RWPE1 (cell line): Measurements from ENCODE around the gene CNIH3.

Source experiments
- CTCF ChIA-PET: fragments of 350-600 bp; sonication (Branson Sonifier 250); formaldehyde crosslinking; extraction: SDS; loops from one replicate; lab custom pipeline; 2021; lab: Yijun Ruan, JAX
- POLR2A ChIA-PET: fragments of 400-600 bp; formaldehyde crosslinking; extraction: SDS; loops from one replicate; lab custom pipeline; 2020; ENCODE audit warnings: antibody characterized with exemption; ENCODE audit not compliant: low non-redundant PET; lab: Yijun Ruan, JAX
- DNase-seq: peaks from one replicate; pipeline ENCODE4 v3.0.0; 2012; ENCODE audit warnings: low spot score
- H3K27ac ChIP-seq: fragments of 450-650 bp; 2 replicates; pipeline ENCODE4 v1.5.1; 2017
- TF ChIP-seq, protein P1 (sequence below): fragments of 450-650 bp; conservative IDR thresholded peaks from 2 replicates; pipeline ENCODE4 v1.5.1; 2017; ENCODE audit warnings: low read depth, mild to moderate bottlenecking

The CNIH3 gene

DNA sequence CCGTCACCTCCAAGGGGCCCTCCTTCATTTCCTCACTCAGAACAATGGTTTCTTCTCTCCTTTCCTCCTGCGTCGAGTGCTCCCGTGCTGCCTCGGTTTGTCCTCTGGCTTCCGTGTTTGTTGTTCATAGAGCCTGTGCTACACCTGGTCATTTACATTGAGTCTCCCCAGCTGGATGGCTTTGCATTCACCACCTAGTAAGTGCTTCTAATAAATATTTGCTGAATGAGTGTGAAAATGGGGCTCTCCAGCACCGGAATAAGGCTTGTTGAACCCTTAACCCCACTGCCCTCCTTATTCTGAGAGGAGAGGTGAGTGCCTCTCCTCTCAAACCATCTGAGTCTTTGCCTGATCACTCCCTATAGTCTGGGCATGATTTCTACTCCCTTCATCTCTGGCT is 104.9 kb downstream of the CNIH3 start:
- H3K27ac ChIP-seq, result no peak overlapping the region
- CTCF ChIA-PET, result no interaction called here
- DNase-seq, result no peak
- TF ChIP-seq, protein P1, sequence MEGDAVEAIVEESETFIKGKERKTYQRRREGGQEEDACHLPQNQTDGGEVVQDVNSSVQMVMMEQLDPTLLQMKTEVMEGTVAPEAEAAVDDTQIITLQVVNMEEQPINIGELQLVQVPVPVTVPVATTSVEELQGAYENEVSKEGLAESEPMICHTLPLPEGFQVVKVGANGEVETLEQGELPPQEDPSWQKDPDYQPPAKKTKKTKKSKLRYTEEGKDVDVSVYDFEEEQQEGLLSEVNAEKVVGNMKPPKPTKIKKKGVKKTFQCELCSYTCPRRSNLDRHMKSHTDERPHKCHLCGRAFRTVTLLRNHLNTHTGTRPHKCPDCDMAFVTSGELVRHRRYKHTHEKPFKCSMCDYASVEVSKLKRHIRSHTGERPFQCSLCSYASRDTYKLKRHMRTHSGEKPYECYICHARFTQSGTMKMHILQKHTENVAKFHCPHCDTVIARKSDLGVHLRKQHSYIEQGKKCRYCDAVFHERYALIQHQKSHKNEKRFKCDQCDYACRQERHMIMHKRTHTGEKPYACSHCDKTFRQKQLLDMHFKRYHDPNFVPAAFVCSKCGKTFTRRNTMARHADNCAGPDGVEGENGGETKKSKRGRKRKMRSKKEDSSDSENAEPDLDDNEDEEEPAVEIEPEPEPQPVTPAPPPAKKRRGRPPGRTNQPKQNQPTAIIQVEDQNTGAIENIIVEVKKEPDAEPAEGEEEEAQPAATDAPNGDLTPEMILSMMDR, result no peak
- POLR2A ChIA-PET, result no interaction called here

DNA sequence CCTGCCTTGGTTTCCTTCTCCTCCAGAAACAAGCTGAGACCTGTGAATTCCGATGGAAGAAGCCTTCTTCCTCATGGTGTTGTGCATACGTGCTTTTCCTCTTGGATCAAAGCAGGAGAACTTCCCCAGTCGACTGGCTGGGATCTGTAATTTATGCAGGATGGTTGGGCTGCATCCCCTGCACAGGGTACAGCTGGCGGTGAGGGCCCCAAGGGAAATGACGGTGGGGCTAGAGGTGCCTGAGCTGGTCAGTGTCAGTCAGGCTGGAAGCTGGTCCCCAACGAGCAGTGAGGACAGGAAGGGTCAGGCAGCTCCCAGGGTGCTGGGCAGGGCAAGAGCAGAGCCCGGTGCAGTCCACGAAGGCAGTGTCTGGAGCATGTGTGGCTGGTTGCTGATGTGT is 106.7 kb downstream of the CNIH3 start:
- ChIA-PET POLR2A (no interaction called here), CTCF (interaction anchor here (0.6 kb wide), 2 partner anchors 18 to 204 kb away, joined by 3 read pairs; no protein-coding TSS in a partner anchor)
- TF ChIP-seq, protein P1, result no peak
- no peak for DNase-seq
- no peak overlapping the region for H3K27ac ChIP-seq

DNA sequence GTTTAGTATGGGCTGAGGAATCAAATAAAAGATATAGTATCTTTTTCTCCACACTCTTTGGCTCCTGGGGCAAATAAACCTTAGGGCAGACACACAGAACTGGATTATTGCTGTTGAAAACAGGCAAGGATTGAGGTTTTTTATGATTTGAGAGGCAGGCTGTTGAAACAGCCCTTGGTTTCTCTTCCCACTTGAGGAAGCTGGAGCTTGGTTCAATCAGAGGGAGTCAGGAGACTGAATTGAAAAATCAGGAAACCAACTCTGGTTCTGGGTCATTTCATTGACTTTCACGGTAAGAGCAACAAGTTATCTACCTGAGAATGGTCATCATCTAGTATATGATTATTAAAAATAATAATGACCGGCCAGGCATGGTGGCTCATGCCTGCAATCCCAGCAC is 108.4 kb downstream of the CNIH3 start:
- POLR2A ChIA-PET, result no interaction called here
- TF ChIP-seq, protein P1, result no peak

DNA sequence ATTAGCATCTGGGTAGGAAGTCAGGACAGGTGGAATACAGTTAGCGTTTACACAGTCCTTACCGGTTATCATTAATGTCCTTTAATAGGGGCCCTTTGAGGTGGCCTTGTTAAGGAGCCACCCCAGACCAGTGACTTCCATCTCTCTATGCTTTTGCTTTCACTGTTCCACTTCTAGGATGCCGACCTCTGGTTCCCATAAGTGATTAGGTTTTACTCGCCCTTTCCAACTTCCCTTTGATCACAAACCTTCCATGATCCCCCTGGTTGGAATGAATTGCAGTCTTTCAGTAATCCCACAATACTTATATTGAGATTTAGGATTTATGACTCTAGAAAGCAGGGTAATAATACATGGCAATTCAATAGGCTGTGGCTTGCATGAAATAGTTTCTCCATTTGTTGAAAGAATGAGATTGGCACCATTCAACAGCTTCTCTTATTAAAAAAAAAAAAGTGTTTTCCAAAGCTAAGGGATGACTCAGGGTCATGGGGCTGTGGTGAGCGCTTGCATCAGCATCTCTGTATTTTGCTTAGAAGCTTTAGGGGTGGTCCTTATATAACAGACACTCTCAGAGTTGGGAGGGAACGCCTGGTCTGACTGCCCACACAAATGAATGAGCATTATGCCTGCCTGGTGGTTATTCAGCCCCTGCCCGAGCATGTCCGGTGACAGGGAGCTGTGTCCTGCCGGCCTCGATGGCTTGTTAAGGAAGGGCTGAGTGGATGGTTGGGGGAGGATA is 110.5 kb downstream of the CNIH3 start:
- ChIA-PET CTCF (interaction anchor here (0.5 kb wide), 1 partner anchor 10 kb away, joined by 4 read pairs; no protein-coding TSS in a partner anchor), POLR2A (no interaction called here)
- TF ChIP-seq, protein P1, result no peak
- H3K27ac ChIP-seq, result peak overlapping the region; percentile 54
- peak; percentile 53 for DNase-seq

More for the DNA sequence above, 108.4 kb downstream of the CNIH3 start:
- DNase-seq, result no peak
- H3K27ac ChIP-seq, result no peak overlapping the region
- CTCF ChIA-PET, result no interaction called here

DNA sequence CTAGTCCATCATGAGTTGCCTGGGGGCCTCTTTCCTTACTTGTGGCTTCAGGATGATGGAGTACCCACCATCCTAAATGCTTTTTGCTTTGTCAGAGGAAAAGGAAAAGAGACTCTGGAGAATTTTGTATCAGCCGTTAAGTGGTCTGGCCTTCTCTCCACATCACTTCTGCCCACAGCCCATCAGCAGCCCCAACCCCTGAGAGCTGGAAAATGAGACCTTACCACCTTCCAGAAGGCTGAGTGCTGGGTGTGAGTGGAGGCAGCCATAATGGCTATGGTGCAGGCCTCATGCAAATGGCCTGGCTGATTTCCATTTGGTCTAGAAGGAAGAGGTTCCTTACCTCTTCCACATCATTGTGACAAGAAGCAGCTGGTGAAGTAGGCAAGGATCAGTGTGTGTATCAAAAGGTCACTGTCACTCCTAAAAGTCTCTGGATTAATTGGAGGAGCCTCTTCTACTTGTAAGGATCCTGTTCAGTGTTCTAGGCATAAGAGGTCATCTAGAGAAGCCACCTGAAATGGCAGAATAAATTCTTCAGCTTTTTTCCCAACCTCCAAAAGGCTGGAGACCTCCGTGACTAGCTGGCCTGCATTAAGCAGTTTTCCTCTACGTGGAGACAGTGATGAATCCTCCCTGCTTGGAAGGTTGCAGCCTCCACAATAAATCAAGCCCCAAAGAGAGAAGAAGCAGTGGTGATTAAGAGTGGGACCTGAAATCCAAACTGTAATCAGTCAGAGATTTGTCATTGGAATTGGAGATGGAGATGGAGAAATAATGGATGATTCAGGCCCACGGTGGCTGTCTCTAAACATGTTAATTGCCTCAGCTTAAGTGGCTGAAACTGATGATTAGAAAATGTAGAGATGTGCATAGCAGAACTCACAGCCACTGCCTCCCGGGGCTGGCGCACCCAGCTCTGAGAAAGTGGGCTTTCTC is 111.5 kb downstream of the CNIH3 start:
- TF ChIP-seq, protein P1, result no peak
- CTCF ChIA-PET, result no interaction called here
- POLR2A ChIA-PET, result no interaction called here

DNA sequence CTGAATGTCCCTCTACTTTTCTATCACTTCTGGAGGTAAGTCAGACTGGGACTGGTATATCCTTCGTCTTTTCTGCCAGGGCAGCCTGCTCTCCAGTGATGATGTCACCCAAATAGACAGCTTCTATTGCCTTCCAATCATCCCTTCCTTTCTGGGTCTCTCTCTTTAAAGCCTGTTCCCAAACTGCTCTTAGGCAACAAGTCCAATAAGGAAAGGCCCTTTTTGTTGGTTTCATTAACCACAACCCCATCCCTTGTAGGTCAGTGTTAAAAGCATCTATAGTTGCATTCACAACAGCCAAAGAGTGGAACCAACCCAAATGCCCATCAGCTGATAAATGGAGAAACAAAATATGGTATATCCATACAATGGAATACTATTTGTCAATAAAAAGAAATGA is 114.4 kb downstream of the CNIH3 start:
- TF ChIP-seq, protein P1, result no peak
- H3K27ac ChIP-seq, result no peak overlapping the region
- no peak for DNase-seq
- POLR2A ChIA-PET, result no interaction called here
- CTCF ChIA-PET, result no interaction called here

More for the DNA sequence above, 111.5 kb downstream of the CNIH3 start:
- peak overlapping the region; percentile 54 for H3K27ac ChIP-seq
- DNase-seq, result no peak
